GM12874 (cell line): ENCODE results near the gene MAB21L4.

Source experiments
- CTCF ChIP-seq: IDR thresholded peaks from 2 replicates; pipeline ENCODE4 v1.5.1; 2011; ENCODE audit warnings: low read depth, mild to moderate bottlenecking, control low read depth, low read length, moderate library complexity; ENCODE audit not compliant: insufficient read depth

Gene MAB21L4

GRCh38 chr2:240922245-240922981 lies 26.5 kb upstream of the MAB21L4 start:
- TF ChIP-seq CTCF, result no peak

DNA sequence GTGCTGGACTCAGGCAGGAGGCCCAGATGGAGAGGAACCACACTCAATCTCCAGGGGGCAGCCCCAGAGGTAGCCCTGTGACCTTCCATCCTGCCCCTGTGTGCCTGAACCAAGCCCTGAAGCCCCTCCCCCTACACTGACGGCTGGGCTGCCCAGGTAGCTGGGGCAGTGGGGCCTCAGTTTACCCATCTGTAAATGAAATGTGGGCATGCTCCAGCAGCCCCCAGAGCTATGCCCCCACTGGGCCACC lies 26.0 kb upstream of the MAB21L4 start:
- TF ChIP-seq CTCF, result no peak

DNA sequence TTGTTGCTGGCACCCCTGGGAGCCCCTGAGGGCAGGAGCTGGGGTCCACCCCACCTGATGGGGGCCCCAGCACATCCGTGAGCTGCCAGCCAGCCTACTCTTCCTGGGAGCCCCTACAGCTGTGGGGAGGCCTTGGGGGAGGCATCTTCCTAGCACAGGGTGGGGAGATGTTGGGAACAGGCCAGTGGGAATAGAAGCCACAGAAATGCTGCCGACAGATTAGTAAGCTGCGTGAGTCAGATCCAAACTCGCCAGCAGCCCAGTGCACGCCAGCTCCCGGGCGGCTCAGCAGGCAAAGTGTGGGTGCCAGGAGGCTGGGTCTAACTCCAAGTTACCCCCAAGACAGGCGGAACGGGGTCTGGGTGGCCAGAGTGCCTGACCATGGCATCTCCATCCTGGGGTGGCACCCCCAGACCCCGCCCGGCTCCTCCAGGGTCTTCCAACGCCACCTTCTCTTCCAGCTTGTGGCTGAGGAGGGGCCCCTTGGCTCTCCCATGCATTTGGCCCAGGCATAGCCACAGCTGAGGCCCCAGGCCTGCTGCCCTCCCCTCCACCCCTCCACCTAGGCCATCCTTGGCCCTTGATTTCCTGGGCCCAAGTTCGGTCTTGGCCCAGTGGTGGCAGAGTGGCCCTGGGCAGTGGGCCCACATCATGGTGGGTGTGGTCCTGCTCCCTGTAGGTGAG lies 25.5 kb upstream of the MAB21L4 start:
- TF ChIP-seq CTCF, result no peak

DNA sequence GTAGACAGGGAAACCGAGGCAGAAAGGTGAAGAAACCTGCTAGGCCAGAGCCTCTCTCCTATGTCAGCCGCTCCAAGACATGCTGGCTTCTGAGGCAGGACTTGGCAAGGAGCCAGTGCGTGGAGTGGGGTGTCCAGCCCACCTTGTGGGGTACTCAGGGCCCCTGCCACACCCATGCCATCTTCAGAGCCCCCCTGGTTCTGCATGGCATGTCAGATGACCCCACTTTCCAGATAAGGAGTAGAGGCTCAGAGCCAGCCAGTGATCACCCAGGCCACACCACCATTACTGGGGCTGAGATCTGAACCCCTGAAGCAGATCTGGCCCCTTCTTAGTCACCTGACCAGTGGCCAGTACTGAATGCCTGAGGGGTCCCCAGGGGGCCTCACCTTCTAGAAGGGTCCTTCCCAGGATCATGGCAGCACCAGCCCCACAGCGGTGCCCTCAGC lies 24.9 kb upstream of the MAB21L4 start:
- TF ChIP-seq CTCF, result no peak

GRCh38 chr2:240919786-240920782 lies 24.1 kb upstream of the MAB21L4 start:
- no peak for TF ChIP-seq CTCF

- TF ChIP-seq CTCF, result no peak
These were observed 23.3 kb upstream of the MAB21L4 start for GRCh38 chr2:240919161-240919781.
